HEK293 (cell line): ENCODE measurements around the gene LDB2.

Source experiments
- CTCF ChIA-PET: fragments of 350-600 bp; formaldehyde crosslinking; extraction: SDS; loops from one replicate; lab custom pipeline; 2021; ENCODE audit warnings: antibody characterized with exemption; lab: Yijun Ruan, JAX
- POLR2A ChIA-PET: fragments of 300-600 bp; formaldehyde crosslinking; extraction: SDS; loops from one replicate; lab custom pipeline; 2020; ENCODE audit warnings: antibody characterized with exemption, inconsistent platforms; lab: Yijun Ruan, JAX
- H3K27ac ChIP-seq: fragments of 200-500 bp; sonication (Bioruptor generic); 2 replicates; pipeline ENCODE4 v1.5.1; 2014; ENCODE audit warnings: low read depth, low read length, control low read depth, inconsistent platforms; ENCODE audit errors: extremely low read depth
- H3K36me3 ChIP-seq, 2 experiments: fragments of 200-500 bp in 1 of 2; sonication (Bioruptor generic) in 1 of 2; 1 replicate in 1 of 2; 2 replicates in 1 of 2; pipeline ENCODE4 v1.5.1; 2014 to 2017; ENCODE audit warnings: inconsistent platforms in 2 of 2, low read length in 2 of 2; ENCODE audit not compliant: control insufficient read depth in 2 of 2, insufficient read depth in 1 of 2
- H3K4me1 ChIP-seq: fragments of 200-500 bp; sonication (Bioruptor generic); 2 replicates; pipeline ENCODE4 v1.5.1; 2014; ENCODE audit warnings: mild to moderate bottlenecking, low read length, inconsistent platforms; ENCODE audit not compliant: control insufficient read depth, insufficient read depth
- H3K4me3 ChIP-seq: 2 replicates; pipeline ENCODE4 v1.5.1; 2011; ENCODE audit warnings: low read depth, mild to moderate bottlenecking, control low read depth, low read length, moderate library complexity
- H3K9me3 ChIP-seq: fragments of 200-500 bp; sonication (Bioruptor generic); 2 replicates; pipeline ENCODE4 v1.5.1; 2014; ENCODE audit warnings: low read depth, low read length, inconsistent platforms; ENCODE audit not compliant: control insufficient read depth, insufficient read depth
- BCL11A ChIP-seq: fragments of 450-650 bp; formaldehyde crosslinking; IDR thresholded peaks from 2 replicates; pipeline ENCODE4 v1.5.1; 2016; ENCODE audit warnings: low read depth, missing biosample characterization, missing genetic modification characterization
- GLI2 ChIP-seq: fragments of 450-650 bp; formaldehyde crosslinking; IDR thresholded peaks from 2 replicates; pipeline ENCODE4; 2017; ENCODE audit warnings: missing biosample characterization, missing genetic modification characterization, low read depth, borderline replicate concordance
- INSM2 ChIP-seq: fragments of 450-650 bp; formaldehyde crosslinking; IDR thresholded peaks from 2 replicates; pipeline ENCODE4 v1.5.1; 2016; ENCODE audit warnings: missing biosample characterization, missing genetic modification characterization
- KLF7 ChIP-seq: fragments of 450-650 bp; formaldehyde crosslinking; IDR thresholded peaks from 2 replicates; pipeline ENCODE4 v1.5.1; 2016; ENCODE audit warnings: missing biosample characterization, missing genetic modification characterization, borderline replicate concordance
- PRDM10 ChIP-seq: fragments of 450-650 bp; formaldehyde crosslinking; IDR thresholded peaks from 2 replicates; pipeline ENCODE4 v1.5.1; 2016; ENCODE audit warnings: missing biosample characterization, missing genetic modification characterization
- PRDM6 ChIP-seq: fragments of 450-650 bp; formaldehyde crosslinking; IDR thresholded peaks from 2 replicates; pipeline ENCODE4 v1.5.1; 2017; ENCODE audit warnings: missing biosample characterization, missing genetic modification characterization
- REST ChIP-seq: fragments of 450-650 bp; formaldehyde crosslinking; IDR thresholded peaks from 2 replicates; pipeline ENCODE4 v1.5.1; 2016; ENCODE audit warnings: missing biosample characterization, missing genetic modification characterization
- SP3 ChIP-seq: fragments of 450-650 bp; formaldehyde crosslinking; IDR thresholded peaks from 2 replicates; pipeline ENCODE4 v1.5.1; 2016; ENCODE audit warnings: missing biosample characterization, missing genetic modification characterization
- ZBTB48 ChIP-seq: fragments of 450-650 bp; formaldehyde crosslinking; IDR thresholded peaks from 2 replicates; pipeline ENCODE4 v1.5.1; 2016; ENCODE audit warnings: missing biosample characterization, missing genetic modification characterization
- ZBTB6 ChIP-seq: fragments of 450-650 bp; formaldehyde crosslinking; IDR thresholded peaks from 2 replicates; pipeline ENCODE4 v1.5.1; 2017; ENCODE audit warnings: missing biosample characterization, missing genetic modification characterization
- ZFP3 ChIP-seq: fragments of 450-650 bp; formaldehyde crosslinking; IDR thresholded peaks from 2 replicates; pipeline ENCODE4 v1.5.1; 2016; ENCODE audit warnings: low read depth, missing biosample characterization, missing genetic modification characterization
- ZNF146 ChIP-seq: fragments of 450-650 bp; formaldehyde crosslinking; IDR thresholded peaks from 2 replicates; pipeline ENCODE4 v1.5.1; 2016; ENCODE audit warnings: missing biosample characterization, missing genetic modification characterization
- ZNF280D ChIP-seq: fragments of 450-650 bp; formaldehyde crosslinking; IDR thresholded peaks from 2 replicates; pipeline ENCODE4 v1.5.1; 2016; ENCODE audit warnings: missing biosample characterization, missing genetic modification characterization
- ZNF292 ChIP-seq: fragments of 450-650 bp; formaldehyde crosslinking; IDR thresholded peaks from 2 replicates; pipeline ENCODE4 v1.5.1; 2016; ENCODE audit warnings: low read depth, missing biosample characterization, missing genetic modification characterization, borderline replicate concordance
- ZNF501 ChIP-seq: fragments of 450-650 bp; formaldehyde crosslinking; IDR thresholded peaks from 2 replicates; pipeline ENCODE4 v1.5.1; 2016; ENCODE audit warnings: missing biosample characterization, missing genetic modification characterization
- ZNF514 ChIP-seq: fragments of 450-650 bp; formaldehyde crosslinking; IDR thresholded peaks from 2 replicates; pipeline ENCODE4 v1.5.1; 2016; ENCODE audit warnings: missing biosample characterization, missing genetic modification characterization
- ZNF596 ChIP-seq: fragments of 450-650 bp; IDR thresholded peaks from 2 replicates; pipeline ENCODE4 v1.5.0; 2018; ENCODE audit warnings: missing biosample characterization, mild to moderate bottlenecking, missing genetic modification characterization, moderate library complexity
- ZNF624 ChIP-seq: fragments of 450-650 bp; formaldehyde crosslinking; IDR thresholded peaks from 2 replicates; pipeline ENCODE4 v1.5.1; 2017; ENCODE audit warnings: missing biosample characterization, missing genetic modification characterization
- ZNF670 ChIP-seq: fragments of 450-650 bp; formaldehyde crosslinking; IDR thresholded peaks from 2 replicates; pipeline ENCODE4 v1.5.1; 2016; ENCODE audit warnings: missing biosample characterization, missing genetic modification characterization, low read depth
- ZNF677 ChIP-seq: fragments of 450-650 bp; IDR thresholded peaks from 2 replicates; pipeline ENCODE4 v1.5.0; 2018; ENCODE audit warnings: missing biosample characterization, mild to moderate bottlenecking, missing genetic modification characterization, moderate library complexity
- ZNF837 ChIP-seq: fragments of 450-650 bp; formaldehyde crosslinking; IDR thresholded peaks from 2 replicates; pipeline ENCODE4 v1.5.1; 2016; ENCODE audit warnings: missing biosample characterization, missing genetic modification characterization

Gene LDB2

GRCh38 chr4:16912896-16913295 is 14.5 kb upstream of the LDB2 start:
- Histone ChIP-seq H3K36me3 (no peaks in the 10 kb centered on the region), H3K9me3 (no peaks in the 10 kb centered on the region), H3K4me1 (no peaks in the 10 kb centered on the region), H3K4me3 (no peak overlapping the region), H3K27ac (no peak overlapping the region)
- CTCF ChIA-PET = no interaction called here
- POLR2A ChIA-PET = no interaction called here
- TF ChIP-seq ZNF146 (tag by site-specific recombination) = no peak
- TF ChIP-seq ZNF514 (tag by site-specific recombination) = no peak
- TF ChIP-seq BCL11A (tag by site-specific recombination) = no peak
- TF ChIP-seq REST = no peak
- no peak for TF ChIP-seq SP3 (tag by site-specific recombination)
- no peak for TF ChIP-seq ZNF837 (tag by site-specific recombination)
- TF ChIP-seq ZNF596 (tag by site-specific recombination) = no peak
- no peak for TF ChIP-seq PRDM10 (tag by site-specific recombination)
- no peak for TF ChIP-seq ZNF677 (tag by site-specific recombination)
- no peak for TF ChIP-seq ZBTB6 (tag by site-specific recombination)
- no peak for TF ChIP-seq ZFP3 (tag by site-specific recombination)

- ChIA-PET POLR2A (no interaction called here), CTCF (interaction anchor here (0.5 to 0.6 kb wide), 2 partner anchors 178 to 415 kb away, joined by 3 read pairs; no protein-coding TSS in a partner anchor)
- no peaks in the 10 kb centered on the region for H3K36me3 ChIP-seq
- no peaks in the 10 kb centered on the region for H3K9me3 ChIP-seq
- no peaks in the 10 kb centered on the region for H3K4me1 ChIP-seq
- no peak overlapping the region for H3K4me3 ChIP-seq
- H3K27ac ChIP-seq = no peak overlapping the region
- no peak for TF ChIP-seq ZNF292 (tag by site-specific recombination)
- TF ChIP-seq PRDM6 (tag by site-specific recombination) = no peak
- no peak for TF ChIP-seq INSM2
- no peak for TF ChIP-seq GLI2 (tag by site-specific recombination)
- no peak for TF ChIP-seq KLF7 (tag by site-specific recombination)
- TF ChIP-seq ZNF670 (tag by site-specific recombination) = no peak
- no peak for TF ChIP-seq ZNF501 (tag by site-specific recombination)
- TF ChIP-seq ZBTB48 (tag by site-specific recombination) = no peak
- TF ChIP-seq ZNF280D (tag by site-specific recombination) = no peak
- TF ChIP-seq ZNF624 (tag by site-specific recombination) = no peak
These were observed 10.8 kb upstream of the LDB2 start for GRCh38 chr4:16909281-16909680.
